IMR-90 (cell line): ENCODE measurements around the gene CABCOCO1. TPM values are rescaled to one million over a fixed set of nuclear protein-coding genes. Genes with fewer than 3 reads are reported as not detected.

Experiments
- ATAC-seq: fragments of 200-7000 bp; cut with Tn5 transposase; 2 replicates; pipeline ENCODE4 v1.9.1; 2020; ENCODE audit warnings: low read depth, mild to moderate bottlenecking, moderate library complexity
- BruUV-seq: library from RNA; stranded (reverse); fragments of 400-500 nt; replicated peaks from 2 replicates; lab custom pipeline; 2021; lab: Mats Ljungman, UMichigan
- CTCF ChIA-PET: fragments of 300-600 bp; formaldehyde crosslinking; extraction: SDS; loops from one replicate; lab custom pipeline; 2021; ENCODE audit warnings: antibody characterized with exemption; lab: Yijun Ruan, JAX
- POLR2A ChIA-PET: fragments of 300-600 bp; sonication (Branson Sonifier 250); formaldehyde crosslinking; loops from one replicate; lab custom pipeline; 2022; ENCODE audit warnings: antibody characterized with exemption; ENCODE audit not compliant: unreplicated experiment; lab: Charles Lee
- DNase-seq: peaks from one replicate; pipeline ENCODE4 v3.0.0; 2013
- H2AFZ ChIP-seq: replicated peaks from 2 replicates; pipeline ENCODE3; 2013; ENCODE audit warnings: low read length, mild to moderate bottlenecking; ENCODE audit not compliant: poor library complexity
- H2AK5ac ChIP-seq: 2 replicates; pipeline ENCODE4 v1.6.1; 2013; ENCODE audit warnings: low read depth, low read length, inconsistent platforms
- H2AK9ac ChIP-seq: replicated peaks from 2 replicates; pipeline ENCODE3; 2013; ENCODE audit warnings: mild to moderate bottlenecking, low read depth, low read length, moderate library complexity; ENCODE audit not compliant: poor library complexity
- H2BK120ac ChIP-seq: 2 replicates; pipeline ENCODE4 v1.6.1; 2013; ENCODE audit warnings: low read depth, low read length, inconsistent platforms
- H2BK15ac ChIP-seq: 3 replicates; pipeline ENCODE4 v1.6.1; 2013; ENCODE audit warnings: low read depth, low read length, inconsistent platforms
- H2BK20ac ChIP-seq: 2 replicates; pipeline ENCODE4 v1.6.1; 2013; ENCODE audit warnings: low read depth, mild to moderate bottlenecking, inconsistent platforms, low read length, moderate library complexity
- H2BK5ac ChIP-seq: 2 replicates; pipeline ENCODE4 v1.6.1; 2013; ENCODE audit warnings: mild to moderate bottlenecking, low read depth, low read length, inconsistent platforms; ENCODE audit not compliant: poor library complexity, severe bottlenecking
- H3K14ac ChIP-seq: replicated peaks from 2 replicates; pipeline ENCODE4 v1.6.1; 2013; ENCODE audit warnings: low read depth, low read length, inconsistent platforms
- H3K18ac ChIP-seq: 2 replicates; pipeline ENCODE4 v1.6.1; 2013; ENCODE audit warnings: low read depth, low read length, control low read depth
- H3K23ac ChIP-seq: 2 replicates; pipeline ENCODE4 v1.6.1; 2013; ENCODE audit warnings: low read depth, low read length, inconsistent platforms
- H3K27ac ChIP-seq: 2 replicates; pipeline ENCODE4 v1.5.1; 2013; ENCODE audit warnings: mild to moderate bottlenecking, control low read depth, low read length; ENCODE audit not compliant: insufficient read depth
- H3K27me3 ChIP-seq: 2 replicates; pipeline ENCODE4 v1.6.1; 2013; ENCODE audit warnings: low read length; ENCODE audit not compliant: control insufficient read depth, insufficient read depth
- H3K36me3 ChIP-seq: 2 replicates; pipeline ENCODE4 v1.6.1; 2013; ENCODE audit warnings: low read length, mixed read lengths; ENCODE audit not compliant: control insufficient read depth, insufficient read depth
- H3K4ac ChIP-seq: 2 replicates; pipeline ENCODE4 v1.6.1; 2013; ENCODE audit warnings: low read depth, low read length, inconsistent platforms
- H3K4me1 ChIP-seq: 2 replicates; pipeline ENCODE4 v1.6.1; 2013; ENCODE audit warnings: low read length, mixed read lengths; ENCODE audit not compliant: control insufficient read depth, insufficient read depth
- H3K4me2 ChIP-seq: 2 replicates; pipeline ENCODE4 v1.6.1; 2013; ENCODE audit warnings: low read depth, mild to moderate bottlenecking, control low read depth, low read length, moderate library complexity
- H3K4me3 ChIP-seq: 2 replicates; pipeline ENCODE4 v1.5.1; 2013; ENCODE audit warnings: low read depth, mild to moderate bottlenecking, control low read depth, low read length, moderate library complexity; ENCODE audit not compliant: insufficient read depth
- H3K56ac ChIP-seq: 2 replicates; pipeline ENCODE4 v1.6.1; 2013; ENCODE audit warnings: low read length, inconsistent platforms; ENCODE audit not compliant: insufficient read depth; ENCODE audit errors: extremely low read depth
- H3K79me1 ChIP-seq, 2 experiments: 2 replicates each; pipeline ENCODE4 v1.6.1; 2013; ENCODE audit warnings: low read length in 2 of 2, inconsistent platforms in 1 of 2, low read depth in 1 of 2
- H3K9ac ChIP-seq: 2 replicates; pipeline ENCODE4 v1.6.1; 2013; ENCODE audit warnings: low read depth, low read length, control low read depth
- H3K9me1 ChIP-seq: 2 replicates; pipeline ENCODE4 v1.6.1; 2013; ENCODE audit warnings: low read length, inconsistent platforms; ENCODE audit not compliant: insufficient read depth
- H3K9me3 ChIP-seq: 2 replicates; pipeline ENCODE4 v1.6.1; 2013; ENCODE audit warnings: low read length; ENCODE audit not compliant: control insufficient read depth, insufficient read depth
- H4K20me1 ChIP-seq: 2 replicates; pipeline ENCODE4 v1.6.1; 2013; ENCODE audit warnings: low read length, inconsistent platforms; ENCODE audit not compliant: insufficient read depth
- H4K5ac ChIP-seq: 2 replicates; pipeline ENCODE4 v1.6.1; 2013; ENCODE audit warnings: mild to moderate bottlenecking, low read depth, low read length, control low read depth
- H4K8ac ChIP-seq, 2 experiments: 2 replicates each; pipeline ENCODE4 v1.6.1; 2013; ENCODE audit warnings: low read depth in 2 of 2, low read length in 2 of 2, control low read depth in 1 of 2, inconsistent platforms in 1 of 2
- H4K91ac ChIP-seq: 2 replicates; pipeline ENCODE4 v1.6.1; 2013; ENCODE audit warnings: low read depth, low read length, inconsistent platforms; ENCODE audit not compliant: insufficient read depth
- RAD21 ChIP-seq: IDR thresholded peaks from 2 replicates; pipeline ENCODE4 v1.6.1; 2012; ENCODE audit warnings: low read length, improper control_type of control experiment
- USF2 ChIP-seq: fragments of 150-350 bp; IDR thresholded peaks from 2 replicates; pipeline ENCODE4 v1.6.1; 2017; ENCODE audit warnings: mild to moderate bottlenecking, antibody characterized with exemption, low read length, low read depth
- WGBS, 2 experiments: methylation state at CpG; one replicate each; pipeline versions ENCODE4 v1.1.5 to v1.1.7; 2013; ENCODE audit warnings: missing lambda C conversion rate in 2 of 2; ENCODE audit not compliant: insufficient read length in 1 of 2; ENCODE audit errors: extremely low coverage in 2 of 2; 5-methylcytosine and 5-hydroxymethylcytosine counted together
- dilution Hi-C: fragments of 300-500 bp; cut with HindIII; formaldehyde crosslinking; loops from one replicate; pipeline ENCODE4 v1.14.3; 2018; ENCODE audit warnings: low sequenced_read_pairs; ENCODE audit not compliant: unreplicated experiment
- in situ Hi-C: fragments of 300-500 bp; cut with MboI; formaldehyde crosslinking; loops from 3 replicates; pipeline ENCODE4 v1.14.3; 2019; ENCODE audit warnings: low sequenced_read_pairs, inconsistent platforms, mixed read lengths
- intact Hi-C: fragments of 100-400 bp; cut with micrococcal nuclease; formaldehyde crosslinking; loops from 2 replicates; pipeline ENCODE4 v1.10.0; 2022
- polyA plus RNA-seq, 3 experiments: library from polyadenylated mRNA; depleted of rRNA; stranded (reverse); fragments of >200 nt; gene quantifications; 2 replicates each; pipeline ENCODE4 v1.2.3, GENCODE V29; 2012; ENCODE audit warnings: low replicate concordance in 1 of 3
- total RNA-seq: library from RNA; depleted of rRNA; stranded (reverse); fragments of >200 nt; gene quantifications from 2 replicates; pipeline ENCODE4 v1.2.3, GENCODE V29; 2012

The CABCOCO1 gene
- total and polyA plus RNA-seq, 2 of the 4 experiments (the other 2 are of a cell fraction), result 0.18 to 0.31 TPM

- Histone ChIP-seq H3K4me1 (peaks cover 23% of the 10 kb centered on the region), H2AK5ac (0 out of 2 replicates have a peak overlapping the region, but pooled peaks have one; percentile 48), H3K9ac (no peak overlapping the region), H4K20me1 (no peaks in the 10 kb centered on the region), H3K56ac (peak overlapping the region; percentile 36; the same call in 1 of the 2 replicates), H3K23ac (peak overlapping the region; percentile 35; the same call in 1 of the 2 replicates), H3K4ac (peak overlapping the region; percentile 51), H3K27ac (peak overlapping the region; percentile 8; the same call in 1 of the 2 replicates), H3K4me2 (peak overlapping the region; percentile 41; the same call in 1 of the 2 replicates), H3K18ac (peak overlapping the region; percentile 77; the same call in 1 of the 2 replicates), H3K4me3 (no peak overlapping the region), H2AFZ (peak overlapping the region; percentile 11), H2AK9ac (no peak overlapping the region), H2BK15ac (peak overlapping the region; percentile 41; the same call in 2 of the 3 replicates), H3K36me3 (no peaks in the 10 kb centered on the region), H2BK120ac (peak overlapping the region; percentile 66), H3K9me3 (no peaks in the 10 kb centered on the region), H2BK20ac (peak overlapping the region; percentile 68), H4K8ac (peak overlapping the region in 1 of 2 experiments; percentile 53; a peak in 3 of 4 replicates), H4K91ac (peak overlapping the region; percentile 60), H4K5ac (no peak overlapping the region), H2BK5ac (peak overlapping the region; percentile 46), H3K14ac (peak overlapping the region; percentile 11; the same call in 1 of the 2 replicates), H3K9me1 (peaks cover 15% of the 10 kb centered on the region), H3K79me1 (peaks cover 0 to 3% of the 10 kb centered on the region in 2 experiments; a peak in 1 of 4 replicates), H3K27me3 (no peaks in the 10 kb centered on the region)
- POLR2A ChIA-PET, result interaction anchor here (0.8 kb wide), 1 partner anchor 259 kb away, joined by 3 read pairs; no protein-coding TSS in a partner anchor
- DNase-seq (peak; percentile 80), ATAC-seq (peak; percentile 74)
- CTCF ChIA-PET, result interaction anchor here (0.7 kb wide), 1 partner anchor 77 kb away, joined by 3 read pairs; no protein-coding TSS in a partner anchor
- BruUV-seq, result no TSS peak
- dilution Hi-C loops (no loop called here), in situ Hi-C loops (no loop called here), intact Hi-C loops (loop anchor here (5.0 kb wide), 1 partner anchor 111 kb away; the partner anchor contains the start of gene ARID5B)
- no CpG with 5 or more reads among the region's 2 CpGs for WGBS, 2 experiments
- TF ChIP-seq USF2 (peak; percentile 52; the same call in 1 of the 2 replicates), RAD21 (no peak)
These were observed 128.5 kb downstream of the CABCOCO1 start for GRCh38 chr10:61791216-61791615.
